PFSK-1 (cell line): Measurements from ENCODE around the gene ANK2.

Experiments used
- FOXP2 ChIP-seq: optimal IDR thresholded peaks from 2 replicates; pipeline ENCODE3; 2011; ENCODE audit warnings: borderline replicate concordance, control low read depth, inconsistent platforms; ENCODE audit not compliant: insufficient read depth; ENCODE audit errors: extremely low read length, extremely low read depth
- POLR2AphosphoS5 ChIP-seq: IDR thresholded peaks from 2 replicates; pipeline ENCODE4 v1.6.1; 2012; ENCODE audit warnings: low read depth, mild to moderate bottlenecking, control low read depth, low read length, moderate library complexity
- SIN3A ChIP-seq: IDR thresholded peaks from 2 replicates; pipeline ENCODE4 v1.6.1; 2012; ENCODE audit warnings: mild to moderate bottlenecking, low read length, moderate library complexity, borderline replicate concordance; ENCODE audit not compliant: insufficient read depth
- TAF1 ChIP-seq: IDR thresholded peaks from 2 replicates; pipeline ENCODE4 v1.6.1; 2012; ENCODE audit warnings: low read length, control low read depth, borderline replicate concordance; ENCODE audit not compliant: insufficient read depth
- TF ChIP-seq, protein P1 (sequence below), 2 experiments: IDR thresholded peaks; 2 replicates each; pipeline versions ENCODE4 v1.6.1 to v1.8.0; 2011 to 2012; ENCODE audit warnings: low read depth in 2 of 2, low read length in 2 of 2, control low read depth in 1 of 2, inconsistent platforms in 1 of 2, mild to moderate bottlenecking in 1 of 2, moderate library complexity in 1 of 2; ENCODE audit not compliant: insufficient read depth in 1 of 2

DNA sequence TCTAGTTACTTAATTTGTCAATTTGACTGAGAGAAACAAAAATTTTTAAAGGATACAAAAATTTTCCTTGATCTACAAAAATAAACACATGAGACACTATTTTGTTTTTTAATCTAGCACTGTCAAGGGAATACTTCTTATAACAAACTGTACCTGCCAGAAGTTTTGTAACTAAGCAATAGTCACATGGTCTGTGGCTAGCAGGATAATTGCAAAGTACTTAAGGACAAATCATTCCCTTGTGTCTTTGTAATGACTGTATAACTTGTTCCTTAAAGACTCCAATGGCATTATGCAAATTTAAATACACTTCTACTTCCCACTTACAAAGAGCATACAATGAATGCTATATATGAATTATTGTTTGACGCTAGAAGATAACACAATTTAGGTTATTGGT lies 25.1 kb upstream of the ANK2 start:
- no peak for TF ChIP-seq POLR2AphosphoS5
- no peak for TF ChIP-seq SIN3A
- TF ChIP-seq TAF1 = no peak
- TF ChIP-seq, protein P1, sequence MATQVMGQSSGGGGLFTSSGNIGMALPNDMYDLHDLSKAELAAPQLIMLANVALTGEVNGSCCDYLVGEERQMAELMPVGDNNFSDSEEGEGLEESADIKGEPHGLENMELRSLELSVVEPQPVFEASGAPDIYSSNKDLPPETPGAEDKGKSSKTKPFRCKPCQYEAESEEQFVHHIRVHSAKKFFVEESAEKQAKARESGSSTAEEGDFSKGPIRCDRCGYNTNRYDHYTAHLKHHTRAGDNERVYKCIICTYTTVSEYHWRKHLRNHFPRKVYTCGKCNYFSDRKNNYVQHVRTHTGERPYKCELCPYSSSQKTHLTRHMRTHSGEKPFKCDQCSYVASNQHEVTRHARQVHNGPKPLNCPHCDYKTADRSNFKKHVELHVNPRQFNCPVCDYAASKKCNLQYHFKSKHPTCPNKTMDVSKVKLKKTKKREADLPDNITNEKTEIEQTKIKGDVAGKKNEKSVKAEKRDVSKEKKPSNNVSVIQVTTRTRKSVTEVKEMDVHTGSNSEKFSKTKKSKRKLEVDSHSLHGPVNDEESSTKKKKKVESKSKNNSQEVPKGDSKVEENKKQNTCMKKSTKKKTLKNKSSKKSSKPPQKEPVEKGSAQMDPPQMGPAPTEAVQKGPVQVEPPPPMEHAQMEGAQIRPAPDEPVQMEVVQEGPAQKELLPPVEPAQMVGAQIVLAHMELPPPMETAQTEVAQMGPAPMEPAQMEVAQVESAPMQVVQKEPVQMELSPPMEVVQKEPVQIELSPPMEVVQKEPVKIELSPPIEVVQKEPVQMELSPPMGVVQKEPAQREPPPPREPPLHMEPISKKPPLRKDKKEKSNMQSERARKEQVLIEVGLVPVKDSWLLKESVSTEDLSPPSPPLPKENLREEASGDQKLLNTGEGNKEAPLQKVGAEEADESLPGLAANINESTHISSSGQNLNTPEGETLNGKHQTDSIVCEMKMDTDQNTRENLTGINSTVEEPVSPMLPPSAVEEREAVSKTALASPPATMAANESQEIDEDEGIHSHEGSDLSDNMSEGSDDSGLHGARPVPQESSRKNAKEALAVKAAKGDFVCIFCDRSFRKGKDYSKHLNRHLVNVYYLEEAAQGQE (IDR thresholded peaks at IDR 0.05; ENCODE audit: insufficient read depth in 1 of 2, low read depth in 2 of 2, low read length in 2 of 2) = no peak
- no peak for TF ChIP-seq FOXP2
